ENCODE data around the gene RAB37. TPM values are rescaled to one million over a fixed set of nuclear protein-coding genes. Genes with fewer than 3 reads are reported as not detected.
A peak's percentile ranks its signal among the peaks of the same experiment; 100 is the strongest.

RAB37 gene
- polyA plus RNA-seq, 1 donor from 2014 or later: not detected

GRCh38 chr17:74776990-74777389 is 39.9 kb downstream of the RAB37 start:
- H3K79me2 ChIP-seq (replicated peaks; ENCODE audit: insufficient read depth, low read length): peaks cover 23% of the 10 kb centered on the region
- no peaks in the 10 kb centered on the region for H4K20me1 ChIP-seq (ENCODE audit: insufficient read depth)
- H2AFZ ChIP-seq (ENCODE audit: low read depth, low read length): peak overlapping the region; percentile 69

DNA sequence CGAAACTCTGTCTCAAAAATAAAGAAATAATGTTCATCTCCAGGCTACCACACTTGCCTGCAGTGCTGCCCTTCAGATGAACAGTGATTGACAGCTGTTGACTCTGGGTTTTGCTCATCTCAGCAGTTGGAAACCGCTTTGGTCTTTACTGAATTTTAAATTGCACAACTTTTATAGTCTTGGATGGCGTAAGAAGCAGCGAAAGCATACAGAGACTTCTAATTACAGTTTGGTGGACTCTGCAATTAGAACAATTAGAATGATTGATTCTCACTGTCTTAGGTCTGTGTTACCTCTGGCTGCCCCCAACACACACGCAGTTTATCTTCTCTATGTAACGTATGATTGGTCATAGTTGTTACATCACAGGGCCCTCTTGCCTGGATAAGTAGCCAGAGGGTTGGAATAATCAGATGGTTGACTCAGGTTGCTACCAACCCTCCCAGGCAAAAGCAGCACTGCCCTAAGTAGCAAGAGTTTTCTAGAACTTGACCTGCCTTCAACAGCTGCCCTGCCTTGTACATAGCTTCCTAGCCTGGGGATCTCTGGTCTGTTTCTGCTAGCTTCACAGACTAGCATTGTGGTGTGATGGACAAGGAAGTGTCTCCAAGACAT is 41.0 kb downstream of the RAB37 start:
- Histone ChIP-seq H3F3A (ENCODE audit: insufficient read depth, low read length, poor library complexity, severe bottlenecking) (no peaks in the 10 kb centered on the region), H3K9me3 (ENCODE audit: low read length) (no peaks in the 10 kb centered on the region), H3K27me3 (ENCODE audit: insufficient read depth, low read depth, low read length) (no peaks in the 10 kb centered on the region), H3K9me2 (ENCODE audit: insufficient read depth, low read length) (no peaks in the 10 kb centered on the region), H3K27ac (ENCODE audit: low read length) (no peak overlapping the region), H3K4me2 (ENCODE audit: low read length) (no peak overlapping the region), H3K4me3 (ENCODE audit: low read length) (no peak overlapping the region), H3K36me3 (ENCODE audit: insufficient read depth, low read length) (no peaks in the 10 kb centered on the region), H3K79me2 (replicated peaks; ENCODE audit: insufficient read depth, low read length) (peaks cover 23% of the 10 kb centered on the region), H3K9ac (ENCODE audit: low read length) (no peak overlapping the region), H4K20me1 (ENCODE audit: insufficient read depth) (no peaks in the 10 kb centered on the region), H2AFZ (ENCODE audit: low read depth, low read length) (no peak overlapping the region)
- TF ChIP-seq MXI1 (conservative IDR thresholded peaks at IDR 0.05; ENCODE audit: poor library complexity, severe bottlenecking) (no peak), SMC3 (conservative IDR thresholded peaks at IDR 0.05; ENCODE audit: poor library complexity) (no peak), POLR2AphosphoS5 (IDR thresholded peaks at IDR 0.05) (no peak), EP300 (conservative IDR thresholded peaks at IDR 0.05; ENCODE audit: poor library complexity, severe bottlenecking) (no peak), EZH2 (IDR thresholded peaks at IDR 0.05; ENCODE audit: borderline replicate concordance, insufficient read depth, low read length, poor library complexity, severe bottlenecking) (no peak)
- TF ChIP-seq, protein P1, sequence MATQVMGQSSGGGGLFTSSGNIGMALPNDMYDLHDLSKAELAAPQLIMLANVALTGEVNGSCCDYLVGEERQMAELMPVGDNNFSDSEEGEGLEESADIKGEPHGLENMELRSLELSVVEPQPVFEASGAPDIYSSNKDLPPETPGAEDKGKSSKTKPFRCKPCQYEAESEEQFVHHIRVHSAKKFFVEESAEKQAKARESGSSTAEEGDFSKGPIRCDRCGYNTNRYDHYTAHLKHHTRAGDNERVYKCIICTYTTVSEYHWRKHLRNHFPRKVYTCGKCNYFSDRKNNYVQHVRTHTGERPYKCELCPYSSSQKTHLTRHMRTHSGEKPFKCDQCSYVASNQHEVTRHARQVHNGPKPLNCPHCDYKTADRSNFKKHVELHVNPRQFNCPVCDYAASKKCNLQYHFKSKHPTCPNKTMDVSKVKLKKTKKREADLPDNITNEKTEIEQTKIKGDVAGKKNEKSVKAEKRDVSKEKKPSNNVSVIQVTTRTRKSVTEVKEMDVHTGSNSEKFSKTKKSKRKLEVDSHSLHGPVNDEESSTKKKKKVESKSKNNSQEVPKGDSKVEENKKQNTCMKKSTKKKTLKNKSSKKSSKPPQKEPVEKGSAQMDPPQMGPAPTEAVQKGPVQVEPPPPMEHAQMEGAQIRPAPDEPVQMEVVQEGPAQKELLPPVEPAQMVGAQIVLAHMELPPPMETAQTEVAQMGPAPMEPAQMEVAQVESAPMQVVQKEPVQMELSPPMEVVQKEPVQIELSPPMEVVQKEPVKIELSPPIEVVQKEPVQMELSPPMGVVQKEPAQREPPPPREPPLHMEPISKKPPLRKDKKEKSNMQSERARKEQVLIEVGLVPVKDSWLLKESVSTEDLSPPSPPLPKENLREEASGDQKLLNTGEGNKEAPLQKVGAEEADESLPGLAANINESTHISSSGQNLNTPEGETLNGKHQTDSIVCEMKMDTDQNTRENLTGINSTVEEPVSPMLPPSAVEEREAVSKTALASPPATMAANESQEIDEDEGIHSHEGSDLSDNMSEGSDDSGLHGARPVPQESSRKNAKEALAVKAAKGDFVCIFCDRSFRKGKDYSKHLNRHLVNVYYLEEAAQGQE (IDR thresholded peaks at IDR 0.05; ENCODE audit: borderline replicate concordance): no peak

More at GRCh38 chr17:74776990-74777389, 39.9 kb downstream of the RAB37 start:
- Histone ChIP-seq H3K27ac (ENCODE audit: low read length) (no peak overlapping the region), H3K4me2 (ENCODE audit: low read length) (peak overlapping the region; percentile 28), H3K9me3 (ENCODE audit: low read length) (no peaks in the 10 kb centered on the region), H3K9ac (ENCODE audit: low read length) (peak overlapping the region; percentile 76), H3K4me3 (ENCODE audit: low read length) (peak overlapping the region; percentile 91), H3K27me3 (ENCODE audit: insufficient read depth, low read depth, low read length) (no peaks in the 10 kb centered on the region), H3F3A (ENCODE audit: insufficient read depth, low read length, poor library complexity, severe bottlenecking) (no peaks in the 10 kb centered on the region), H3K36me3 (ENCODE audit: insufficient read depth, low read length) (no peaks in the 10 kb centered on the region), H3K9me2 (ENCODE audit: insufficient read depth, low read length) (no peaks in the 10 kb centered on the region)
- TF ChIP-seq TAF1 (IDR thresholded peaks at IDR 0.05; ENCODE audit: low read depth) (no peak), EP300 (conservative IDR thresholded peaks at IDR 0.05; ENCODE audit: poor library complexity, severe bottlenecking) (no peak), POLR2AphosphoS5 (IDR thresholded peaks at IDR 0.05) (no peak), MXI1 (conservative IDR thresholded peaks at IDR 0.05; ENCODE audit: poor library complexity, severe bottlenecking) (no peak), SMC3 (conservative IDR thresholded peaks at IDR 0.05; ENCODE audit: poor library complexity) (no peak), EZH2 (IDR thresholded peaks at IDR 0.05; ENCODE audit: borderline replicate concordance, insufficient read depth, low read length, poor library complexity, severe bottlenecking) (no peak)
- TF ChIP-seq, protein P1 (IDR thresholded peaks at IDR 0.05; ENCODE audit: borderline replicate concordance): no peak
- TF ChIP-seq, protein P2, sequence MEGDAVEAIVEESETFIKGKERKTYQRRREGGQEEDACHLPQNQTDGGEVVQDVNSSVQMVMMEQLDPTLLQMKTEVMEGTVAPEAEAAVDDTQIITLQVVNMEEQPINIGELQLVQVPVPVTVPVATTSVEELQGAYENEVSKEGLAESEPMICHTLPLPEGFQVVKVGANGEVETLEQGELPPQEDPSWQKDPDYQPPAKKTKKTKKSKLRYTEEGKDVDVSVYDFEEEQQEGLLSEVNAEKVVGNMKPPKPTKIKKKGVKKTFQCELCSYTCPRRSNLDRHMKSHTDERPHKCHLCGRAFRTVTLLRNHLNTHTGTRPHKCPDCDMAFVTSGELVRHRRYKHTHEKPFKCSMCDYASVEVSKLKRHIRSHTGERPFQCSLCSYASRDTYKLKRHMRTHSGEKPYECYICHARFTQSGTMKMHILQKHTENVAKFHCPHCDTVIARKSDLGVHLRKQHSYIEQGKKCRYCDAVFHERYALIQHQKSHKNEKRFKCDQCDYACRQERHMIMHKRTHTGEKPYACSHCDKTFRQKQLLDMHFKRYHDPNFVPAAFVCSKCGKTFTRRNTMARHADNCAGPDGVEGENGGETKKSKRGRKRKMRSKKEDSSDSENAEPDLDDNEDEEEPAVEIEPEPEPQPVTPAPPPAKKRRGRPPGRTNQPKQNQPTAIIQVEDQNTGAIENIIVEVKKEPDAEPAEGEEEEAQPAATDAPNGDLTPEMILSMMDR (IDR thresholded peaks at IDR 0.05; ENCODE audit: poor library complexity, severe bottlenecking): no peak
